H1 (cell line): ENCODE measurements around the gene ESD. TPM values are rescaled to one million over a fixed set of nuclear protein-coding genes. Genes with fewer than 3 reads are reported as not detected.

Experiments
- CTCF ChIA-PET: fragments of 300-600 bp; sonication (Branson Sonifier 250); formaldehyde crosslinking; loops from one replicate; lab custom pipeline; 2021; ENCODE audit not compliant: partially characterized antibody; lab: Charles Lee
- POLR2A ChIA-PET: fragments of 300-600 bp; sonication (Branson Sonifier 250); formaldehyde crosslinking; loops from one replicate; lab custom pipeline; 2021; ENCODE audit warnings: inconsistent platforms; ENCODE audit not compliant: partially characterized antibody; lab: Charles Lee
- DNase-seq, 2 experiments: peaks; one replicate each; pipeline versions ENCODE4 v3.0.0 to v3.0.0-alpha.2; 2010 to 2022; ENCODE audit warnings: low spot score in 2 of 2, low read depth in 1 of 2, mixed read lengths in 1 of 2
- FAIRE-seq: peaks from 2 replicates; lab custom pipeline; 2011; peaks lifted over from hg19 to GRCh38; lab: Jason Lieb, UNC
- H2AFZ ChIP-seq: 2 replicates; pipeline ENCODE4 v1.8.1; 2012; ENCODE audit warnings: low read length, inconsistent platforms
- H2AK5ac ChIP-seq: 2 replicates; pipeline ENCODE4 v1.6.1; 2013; ENCODE audit warnings: low read depth, low read length
- H2BK120ac ChIP-seq: replicated peaks from 2 replicates; pipeline ENCODE3; 2013; ENCODE audit warnings: low read depth, low read length, inconsistent platforms
- H2BK12ac ChIP-seq: 2 replicates; pipeline ENCODE4 v1.6.1; 2013; ENCODE audit warnings: low read depth, low read length
- H2BK15ac ChIP-seq: 2 replicates; pipeline ENCODE4 v1.6.1; 2013; ENCODE audit warnings: low read length
- H2BK20ac ChIP-seq: 2 replicates; pipeline ENCODE4 v1.6.1; 2013; ENCODE audit warnings: low read length
- H2BK5ac ChIP-seq: 2 replicates; pipeline ENCODE4 v1.6.1; 2013; ENCODE audit warnings: low read depth, low read length
- H3K14ac ChIP-seq: 2 replicates; pipeline ENCODE4 v1.6.1; 2013; ENCODE audit warnings: inconsistent platforms; ENCODE audit not compliant: insufficient read length
- H3K18ac ChIP-seq: 2 replicates; pipeline ENCODE4 v1.6.1; 2013; ENCODE audit warnings: low read length; ENCODE audit errors: extremely low read depth
- H3K23ac ChIP-seq: 2 replicates; pipeline ENCODE4 v1.6.1; 2013; ENCODE audit warnings: inconsistent platforms; ENCODE audit not compliant: insufficient read length
- H3K23me2 ChIP-seq: 2 replicates; pipeline ENCODE4 v1.6.1; 2013; ENCODE audit warnings: low read depth, low read length
- H3K27ac ChIP-seq: 2 replicates; pipeline ENCODE4 v1.6.1; 2011; ENCODE audit warnings: low read depth, low read length, inconsistent platforms
- H3K27me3 ChIP-seq, 4 experiments: replicated peaks in 1 of 4; 1 replicate in 1 of 4; 2 replicates in 3 of 4; pipeline versions ENCODE4 v1.6.1 to v1.8.1; 2011 to 2013; ENCODE audit warnings: low read length in 3 of 4, mild to moderate bottlenecking in 3 of 4, inconsistent platforms in 2 of 4, mixed read lengths in 2 of 4, moderate library complexity in 1 of 4; ENCODE audit not compliant: control insufficient read depth in 3 of 4, insufficient read depth in 3 of 4; ENCODE audit errors: extremely low read depth in 1 of 4
- H3K36me3 ChIP-seq, 4 experiments: 2 replicates each; pipeline versions ENCODE4 v1.6.1 to v1.8.1; 2011 to 2013; ENCODE audit warnings: mild to moderate bottlenecking in 4 of 4, low read length in 3 of 4, moderate library complexity in 2 of 4, control low read depth in 1 of 4, inconsistent platforms in 1 of 4; ENCODE audit not compliant: insufficient read depth in 4 of 4, control insufficient read depth in 2 of 4
- H3K4ac ChIP-seq: replicated peaks from 2 replicates; pipeline ENCODE3; 2013; ENCODE audit warnings: low read length, low read depth, mixed read lengths, inconsistent platforms; ENCODE audit not compliant: insufficient read length
- H3K4me1 ChIP-seq, 4 experiments: replicated peaks in 1 of 4; 1 replicate in 1 of 4; 2 replicates in 3 of 4; pipeline versions ENCODE4 v1.6.1 to v1.8.1; 2011 to 2013; ENCODE audit warnings: low read length in 3 of 4, inconsistent platforms in 2 of 4, mixed read lengths in 1 of 4; ENCODE audit not compliant: insufficient read depth in 4 of 4, control insufficient read depth in 3 of 4
- H3K4me2 ChIP-seq, 2 experiments: 2 replicates each; pipeline versions ENCODE4 v1.6.1 to v1.8.1; 2011 to 2013; ENCODE audit warnings: low read depth in 2 of 2, low read length in 2 of 2, control low read depth in 1 of 2, inconsistent platforms in 1 of 2, mild to moderate bottlenecking in 1 of 2; ENCODE audit not compliant: insufficient read depth in 1 of 2
- H3K4me3 ChIP-seq, 4 experiments: fragments of 200-600, 300-600 bp in 1 of 4; sonication (generic), shearing (Covaris generic), sonication (Bioruptor Twin) in 1 of 4; 2 replicates each; pipeline versions ENCODE4 v1.5.1 to v1.8.1; 2011 to 2016; ENCODE audit warnings: low read length in 4 of 4, low read depth in 3 of 4, control low read depth in 2 of 4, inconsistent platforms in 2 of 4, mild to moderate bottlenecking in 2 of 4, mixed read lengths in 1 of 4, moderate library complexity in 1 of 4; ENCODE audit not compliant: insufficient read depth in 2 of 4; ENCODE audit errors: extremely low read depth in 1 of 4
- H3K56ac ChIP-seq: replicated peaks from 2 replicates; pipeline ENCODE3; 2013; ENCODE audit warnings: low read depth, mild to moderate bottlenecking, mixed read lengths, low read length, inconsistent platforms; ENCODE audit not compliant: insufficient read length
- H3K79me1 ChIP-seq: 2 replicates; pipeline ENCODE4 v1.6.1; 2013; ENCODE audit warnings: low read depth, low read length, control low read depth
- H3K79me2 ChIP-seq, 2 experiments: 2 replicates each; pipeline versions ENCODE4 v1.6.1 to v1.8.1; 2012 to 2013; ENCODE audit warnings: low read length in 2 of 2, mild to moderate bottlenecking in 2 of 2, inconsistent platforms in 1 of 2; ENCODE audit not compliant: insufficient read depth in 2 of 2, control insufficient read depth in 1 of 2
- H3K9ac ChIP-seq, 4 experiments: replicated peaks in 1 of 4; 1 replicate in 1 of 4; 2 replicates in 3 of 4; pipeline versions ENCODE4 v1.6.1 to v1.8.1; 2011 to 2013; ENCODE audit warnings: low read depth in 3 of 4, low read length in 3 of 4, control low read depth in 2 of 4, mild to moderate bottlenecking in 2 of 4, moderate library complexity in 2 of 4, inconsistent platforms in 1 of 4; ENCODE audit errors: extremely low read depth in 1 of 4
- H3K9me3 ChIP-seq, 2 experiments: 2 replicates each; pipeline versions ENCODE4 v1.6.1 to v1.8.1; 2012 to 2013; ENCODE audit warnings: mild to moderate bottlenecking in 2 of 2, moderate library complexity in 2 of 2, control low read depth in 1 of 2, inconsistent platforms in 1 of 2, low read depth in 1 of 2, low read length in 1 of 2, mixed read lengths in 1 of 2; ENCODE audit not compliant: insufficient read depth in 2 of 2
- H4K20me1 ChIP-seq, 2 experiments: replicated peaks in 1 of 2; 2 replicates each; pipeline versions ENCODE3 to v1.8.1; 2011 to 2013; ENCODE audit warnings: inconsistent platforms in 2 of 2, low read length in 2 of 2, mild to moderate bottlenecking in 1 of 2; ENCODE audit not compliant: insufficient read depth in 2 of 2, control insufficient read depth in 1 of 2
- H4K5ac ChIP-seq: 2 replicates; pipeline ENCODE4 v1.6.1; 2013; ENCODE audit warnings: low read length, low read depth, mixed read lengths, inconsistent platforms; ENCODE audit not compliant: insufficient read length
- H4K8ac ChIP-seq: 2 replicates; pipeline ENCODE4 v1.8.0; 2013; ENCODE audit warnings: mild to moderate bottlenecking, moderate library complexity, low read length, inconsistent platforms; ENCODE audit not compliant: insufficient read depth; ENCODE audit errors: extremely low read depth
- H4K91ac ChIP-seq: replicated peaks from 2 replicates; pipeline ENCODE3; 2013; ENCODE audit warnings: low read length, mixed read lengths, inconsistent platforms; ENCODE audit not compliant: insufficient read length
- CEBPB ChIP-seq: IDR thresholded peaks from 2 replicates; pipeline ENCODE4 v1.6.1; 2012; ENCODE audit warnings: low read depth, low read length
- JUND ChIP-seq: IDR thresholded peaks from 2 replicates; pipeline ENCODE4 v1.6.1; 2011; ENCODE audit warnings: mild to moderate bottlenecking, improper control_type of control experiment, low read length
- SP2 ChIP-seq: IDR thresholded peaks from 2 replicates; pipeline ENCODE4 v1.6.1; 2012; ENCODE audit warnings: mild to moderate bottlenecking, low read length, inconsistent platforms
- TCF12 ChIP-seq: IDR thresholded peaks from 2 replicates; pipeline ENCODE4 v1.6.1; 2011; ENCODE audit warnings: low read depth, mild to moderate bottlenecking, low read length
- WGBS, 2 experiments: shearing (Covaris generic) in 1 of 2; methylation state at CpG; one replicate each; pipeline versions ENCODE4 v1.1.6 to v1.1.7; 2013 to 2015; ENCODE audit warnings: low lambda C conversion rate in 2 of 2, mixed read lengths in 2 of 2, inconsistent platforms in 1 of 2, low coverage in 1 of 2, missing lambda C conversion rate in 1 of 2; ENCODE audit not compliant: insufficient replicate concordance in 2 of 2, insufficient coverage in 1 of 2, insufficient read length in 1 of 2; ENCODE audit errors: extremely low coverage in 1 of 2, missing lambda C conversion rate in 1 of 2; 5-methylcytosine and 5-hydroxymethylcytosine counted together
- polyA plus RNA-seq, 7 experiments: library from polyadenylated mRNA; depleted of rRNA in 3 of 7; stranded (reverse) in 5 of 7; unstranded in 2 of 7; fragments of >200 nt in 5 of 7; fragments of 200-250 nt in 2 of 7; gene quantifications; 1 replicate in 5 of 7; 2 replicates in 1 of 7; 4 replicates in 1 of 7; pipeline versions ENCODE4 v1.2.1 to v1.2.3, GENCODE V29; 2011 to 2013; ENCODE audit warnings: missing spikeins in 2 of 7, mixed read lengths in 2 of 7
- total RNA-seq: library from RNA; stranded (reverse); fragmentation: NEBNext Ultra II Directional; extraction: Animal tissue kit (Norgen Biotek cat#: 25700); gene quantifications from 2 replicates; pipeline ENCODE4 v1.2.1, GENCODE V29; 2021

The ESD gene
- total and polyA plus RNA-seq, 2 of the 8 experiments (the other 6 are each of a cell fraction or from before 2014, with no cell fraction given), result 40.3 to 55.8 TPM

DNA sequence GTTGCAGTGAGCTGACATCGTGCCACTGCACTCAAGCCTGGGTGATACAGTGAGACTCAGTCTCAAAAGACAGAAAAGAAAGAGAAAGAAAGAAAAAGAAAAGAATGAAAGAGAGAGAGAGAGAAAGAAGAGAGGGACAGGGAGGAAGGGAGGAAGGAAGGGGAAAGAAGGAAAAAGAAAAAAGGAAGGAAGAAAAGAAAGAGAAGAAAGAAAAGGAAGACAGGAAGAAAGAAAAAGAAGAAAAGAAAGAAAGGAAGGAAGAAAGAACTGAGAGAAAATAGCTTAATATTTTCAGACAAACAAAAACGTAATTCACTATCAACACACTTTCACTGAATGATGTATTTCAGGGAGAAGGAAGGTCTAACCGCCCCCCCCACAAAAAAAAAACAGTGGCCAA is 39.3 kb downstream of the ESD start:
- ChIA-PET POLR2A (no interaction called here), CTCF (interaction anchor here (1.0 kb wide), 2 partner anchors 9 to 263 kb away, joined by 3 to 4 read pairs; no protein-coding TSS in a partner anchor)
- no peaks in the 10 kb centered on the region for H3K4me1 ChIP-seq
- no peaks in the 10 kb centered on the region for H3K79me2 ChIP-seq
- no peak overlapping the region for H3K4me3 ChIP-seq
- no peak overlapping the region for H3K4ac ChIP-seq
- H2BK120ac ChIP-seq, result no peak overlapping the region
- FAIRE-seq (no peak), DNase-seq (no peak)
- H3K9me3 ChIP-seq, result no peaks in the 10 kb centered on the region
- H3K18ac ChIP-seq, result no peak overlapping the region
- H2BK20ac ChIP-seq, result no peak overlapping the region
- H3K4me2 ChIP-seq, result no peak overlapping the region
- no peak overlapping the region for H2BK15ac ChIP-seq
- H3K56ac ChIP-seq, result no peak overlapping the region
- H2BK12ac ChIP-seq, result no peak overlapping the region
- H4K8ac ChIP-seq, result no peak overlapping the region
- no peak overlapping the region for H4K5ac ChIP-seq
- no peak overlapping the region for H2AK5ac ChIP-seq
- no peak overlapping the region for H4K91ac ChIP-seq
- no peaks in the 10 kb centered on the region for H3K36me3 ChIP-seq
- H3K27ac ChIP-seq, result no peak overlapping the region
- H3K27me3 ChIP-seq, result no peaks in the 10 kb centered on the region
- H2BK5ac ChIP-seq, result no peak overlapping the region
- no peak overlapping the region for H3K23ac ChIP-seq
- no peaks in the 10 kb centered on the region for H4K20me1 ChIP-seq
- no peak overlapping the region for H2AFZ ChIP-seq
- no peak overlapping the region for H3K14ac ChIP-seq
- no peaks in the 10 kb centered on the region for H3K23me2 ChIP-seq
- 83% methylated on average over 3 of the region's 3 CpGs; no CpG with 5 or more reads in 1 of the 2 experiments for WGBS, 2 experiments
- H3K79me1 ChIP-seq, result no peaks in the 10 kb centered on the region
- no peak for TF ChIP-seq TCF12
- no peak for TF ChIP-seq JUND
- TF ChIP-seq SP2, result no peak
- no peak for TF ChIP-seq CEBPB
- no peak overlapping the region for H3K9ac ChIP-seq
